Memory B cell (primary cell): Measurements from ENCODE around the gene ANK3.

Experiments used
- ATAC-seq: fragments of 150-1000 bp; cut with Tn5 transposase; 2 replicates; pipeline ENCODE4 v1.10.0; 2021; ENCODE audit warnings: low read depth, mild to moderate bottlenecking, moderate library complexity
- DNase-seq, 2 donors: peaks; one replicate each; pipeline ENCODE4 v3.0.0; 2022; ENCODE audit warnings: low spot score in 2 of 2
- H3K27ac Mint-ChIP-seq: one replicate; pipeline ENCODE4 v1.8.0; 2022; ENCODE audit warnings: mild to moderate bottlenecking, moderate library complexity, mixed read lengths
- H3K27me3 Mint-ChIP-seq: one replicate; pipeline ENCODE4 v1.8.0; 2022; ENCODE audit warnings: mixed read lengths
- H3K36me3 Mint-ChIP-seq: one replicate; pipeline ENCODE4 v1.8.0; 2022; ENCODE audit warnings: mild to moderate bottlenecking, mixed read lengths
- H3K4me1 Mint-ChIP-seq: one replicate; pipeline ENCODE4 v1.8.0; 2022; ENCODE audit warnings: mixed read lengths
- H3K4me3 Mint-ChIP-seq: one replicate; pipeline ENCODE4 v1.8.0; 2022; ENCODE audit warnings: mild to moderate bottlenecking, moderate library complexity, mixed read lengths
- H3K9me3 Mint-ChIP-seq: one replicate; pipeline ENCODE4 v1.8.0; 2022; ENCODE audit warnings: mixed read lengths

ANK3 gene

GRCh38 chr10:60200012-60200681 lies 189.5 kb downstream of the ANK3 start:
- no peaks in the 10 kb centered on the region for H3K4me1 Mint-ChIP-seq
- ATAC-seq (no peak), DNase-seq (no peak)
- H3K27ac Mint-ChIP-seq = no peak overlapping the region
- H3K27me3 Mint-ChIP-seq = no peaks in the 10 kb centered on the region
- no peaks in the 10 kb centered on the region for H3K9me3 Mint-ChIP-seq
- H3K4me3 Mint-ChIP-seq = no peak overlapping the region
- H3K36me3 Mint-ChIP-seq = peaks cover 27% of the 10 kb centered on the region

GRCh38 chr10:60197206-60197605 lies 192.5 kb downstream of the ANK3 start:
- ATAC-seq (no peak), DNase-seq (no peak)
- Mint-ChIP-seq H3K27ac (no peak overlapping the region), H3K27me3 (no peaks in the 10 kb centered on the region), H3K9me3 (no peaks in the 10 kb centered on the region), H3K4me1 (no peaks in the 10 kb centered on the region), H3K4me3 (no peak overlapping the region), H3K36me3 (peaks cover 38% of the 10 kb centered on the region)

DNA sequence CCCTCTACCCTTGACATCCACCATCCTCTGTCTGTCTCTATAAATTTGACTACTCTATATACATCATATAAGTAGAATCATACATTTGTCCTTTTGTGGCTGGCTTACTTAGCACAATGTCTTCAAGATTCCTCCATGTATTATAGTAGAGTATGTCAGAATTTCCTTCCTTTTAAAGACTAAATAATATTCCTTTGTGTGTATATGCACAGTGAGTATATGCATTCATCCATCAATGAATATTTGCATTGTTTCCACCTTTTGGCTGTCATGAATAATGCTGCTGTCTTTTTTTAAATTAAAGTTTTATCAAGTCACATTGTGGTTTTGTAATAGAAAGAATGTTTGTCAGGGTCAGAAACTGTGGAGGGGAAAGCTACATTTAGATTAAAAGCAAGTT lies 195.3 kb downstream of the ANK3 start:
- no peak overlapping the region for H3K27ac Mint-ChIP-seq

DNA sequence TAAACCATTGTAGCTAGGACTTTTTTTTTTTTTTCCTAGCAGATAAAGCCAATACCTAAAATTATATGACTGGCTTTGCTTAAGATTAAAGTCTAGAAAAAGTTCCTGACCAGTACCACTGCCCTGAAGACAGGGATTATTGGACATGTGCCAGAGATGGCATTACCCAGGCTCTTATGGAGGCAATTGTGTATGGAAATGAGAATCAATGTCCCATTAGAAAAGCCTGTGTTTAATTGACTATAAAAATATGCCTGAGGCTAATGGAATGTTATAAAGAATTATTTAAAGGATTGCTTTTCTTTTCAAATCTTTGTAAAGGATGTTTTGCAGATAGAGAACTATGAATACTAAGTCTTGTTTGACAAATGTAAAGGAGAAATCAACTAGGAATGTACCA lies 196.7 kb downstream of the ANK3 start:
- Mint-ChIP-seq H3K27ac (no peak overlapping the region), H3K4me1 (no peaks in the 10 kb centered on the region), H3K4me3 (no peak overlapping the region), H3K36me3 (peaks cover 53% of the 10 kb centered on the region), H3K9me3 (no peaks in the 10 kb centered on the region), H3K27me3 (no peaks in the 10 kb centered on the region)
- ATAC-seq (no peak), DNase-seq (no peak)

More for the DNA sequence above, 195.3 kb downstream of the ANK3 start:
- no peaks in the 10 kb centered on the region for H3K4me1 Mint-ChIP-seq
- DNase-seq (no peak), ATAC-seq (no peak)
- H3K4me3 Mint-ChIP-seq = no peak overlapping the region
- H3K27me3 Mint-ChIP-seq = no peaks in the 10 kb centered on the region
- H3K36me3 Mint-ChIP-seq = peaks cover 56% of the 10 kb centered on the region
- H3K9me3 Mint-ChIP-seq = no peaks in the 10 kb centered on the region

- Mint-ChIP-seq H3K4me3 (no peak overlapping the region), H3K27ac (no peak overlapping the region), H3K9me3 (no peaks in the 10 kb centered on the region), H3K27me3 (no peaks in the 10 kb centered on the region), H3K4me1 (no peaks in the 10 kb centered on the region), H3K36me3 (peaks cover 44% of the 10 kb centered on the region)
- ATAC-seq (no peak), DNase-seq (no peak)
Measured at GRCh38 chr10:60189861-60190475, 199.7 kb downstream of the ANK3 start.

DNA sequence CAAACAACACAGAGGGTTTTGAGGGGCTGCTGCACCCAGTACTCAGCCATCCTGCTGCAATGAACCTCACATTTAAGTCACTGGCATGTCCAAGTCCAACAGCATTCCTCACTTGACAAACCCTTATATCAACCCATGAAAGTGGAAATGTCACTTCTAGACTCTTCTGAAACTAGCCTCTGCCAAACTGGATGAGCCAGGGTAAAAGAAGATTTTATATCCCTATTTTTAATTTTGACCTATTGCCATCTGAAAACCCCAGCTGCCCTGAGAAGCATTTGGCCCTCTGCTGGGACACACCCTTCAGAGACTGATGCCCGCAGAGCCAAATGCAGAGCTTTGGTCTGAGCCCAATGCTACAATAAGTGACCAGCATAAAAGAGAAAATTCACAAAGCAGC lies 201.1 kb downstream of the ANK3 start:
- Mint-ChIP-seq H3K9me3 (no peaks in the 10 kb centered on the region), H3K4me3 (no peak overlapping the region), H3K36me3 (peaks cover 35% of the 10 kb centered on the region), H3K27me3 (no peaks in the 10 kb centered on the region), H3K27ac (no peak overlapping the region), H3K4me1 (no peaks in the 10 kb centered on the region)
- no peak for DNase-seq
- ATAC-seq = no peak

GRCh38 chr10:60187691-60188090 lies 202.0 kb downstream of the ANK3 start:
- Mint-ChIP-seq H3K27me3 (no peaks in the 10 kb centered on the region), H3K9me3 (no peaks in the 10 kb centered on the region), H3K4me3 (no peak overlapping the region), H3K27ac (no peak overlapping the region), H3K4me1 (no peaks in the 10 kb centered on the region), H3K36me3 (peaks cover 34% of the 10 kb centered on the region)
- DNase-seq (no peak), ATAC-seq (no peak)

- Mint-ChIP-seq H3K27ac (no peak overlapping the region), H3K4me3 (no peak overlapping the region), H3K27me3 (no peaks in the 10 kb centered on the region), H3K36me3 (peaks cover 31% of the 10 kb centered on the region), H3K9me3 (no peaks in the 10 kb centered on the region), H3K4me1 (no peaks in the 10 kb centered on the region)
- ATAC-seq (no peak), DNase-seq (no peak)
Measured at GRCh38 chr10:60186315-60187071, 203.2 kb downstream of the ANK3 start.

- peaks cover 23% of the 10 kb centered on the region for H3K36me3 Mint-ChIP-seq
- no peak overlapping the region for H3K27ac Mint-ChIP-seq
- ATAC-seq (no peak), DNase-seq (no peak)
- no peaks in the 10 kb centered on the region for H3K27me3 Mint-ChIP-seq
- no peak overlapping the region for H3K4me3 Mint-ChIP-seq
- no peaks in the 10 kb centered on the region for H3K4me1 Mint-ChIP-seq
- no peaks in the 10 kb centered on the region for H3K9me3 Mint-ChIP-seq
Measured at GRCh38 chr10:60185421-60185820, 204.3 kb downstream of the ANK3 start.

DNA sequence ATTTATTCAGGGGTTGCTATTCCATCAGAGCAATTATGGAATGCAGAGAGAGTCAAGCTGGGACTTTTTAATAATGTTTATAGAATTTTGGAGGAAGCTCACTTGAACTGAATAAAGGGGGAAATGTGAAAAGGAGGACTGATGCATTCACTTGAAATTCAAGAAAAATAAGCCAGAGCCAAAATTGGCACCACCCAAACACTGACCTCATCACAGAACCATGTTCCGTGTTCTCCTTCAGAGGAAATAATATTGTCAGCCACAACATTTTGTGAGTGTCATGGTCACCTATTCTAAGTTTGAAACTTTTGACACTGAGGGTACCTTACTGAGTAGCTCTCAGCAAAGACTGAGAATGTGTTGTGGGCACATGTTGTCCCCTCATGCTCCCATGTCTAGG lies 207.0 kb downstream of the ANK3 start:
- no peak for DNase-seq
- H3K4me3 Mint-ChIP-seq = no peak overlapping the region
- H3K27ac Mint-ChIP-seq = no peak overlapping the region
- no peaks in the 10 kb centered on the region for H3K27me3 Mint-ChIP-seq
- no peaks in the 10 kb centered on the region for H3K4me1 Mint-ChIP-seq
- H3K9me3 Mint-ChIP-seq = no peaks in the 10 kb centered on the region
- no peak for ATAC-seq
- H3K36me3 Mint-ChIP-seq = peaks cover 15% of the 10 kb centered on the region

DNA sequence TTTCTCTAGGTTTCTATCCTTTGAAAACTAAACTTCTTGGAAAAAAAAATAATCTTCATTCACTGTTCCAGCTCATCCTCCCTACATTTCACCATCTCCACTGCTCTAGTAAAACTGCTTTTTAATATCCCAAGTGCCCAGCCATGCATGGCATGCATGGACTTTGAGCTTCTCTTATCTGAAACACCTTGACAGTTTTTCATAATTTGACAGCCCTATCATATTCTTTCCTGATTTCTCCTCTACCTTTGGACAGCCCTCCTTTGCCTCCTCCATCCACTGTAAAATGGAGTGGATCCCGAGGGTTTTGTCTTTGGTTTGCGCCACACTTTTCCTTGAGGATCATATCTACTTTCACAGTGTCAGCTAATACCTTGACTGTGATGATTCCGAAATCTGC lies 212.8 kb downstream of the ANK3 start:
- peaks cover 29% of the 10 kb centered on the region for H3K36me3 Mint-ChIP-seq
- H3K27ac Mint-ChIP-seq = no peak overlapping the region
- no peaks in the 10 kb centered on the region for H3K27me3 Mint-ChIP-seq
- H3K4me1 Mint-ChIP-seq = no peaks in the 10 kb centered on the region
- H3K4me3 Mint-ChIP-seq = no peak overlapping the region
- no peak for ATAC-seq
- DNase-seq = no peak
- no peaks in the 10 kb centered on the region for H3K9me3 Mint-ChIP-seq

- no peaks in the 10 kb centered on the region for H3K4me1 Mint-ChIP-seq
- H3K9me3 Mint-ChIP-seq = no peaks in the 10 kb centered on the region
- H3K36me3 Mint-ChIP-seq = peaks cover 31% of the 10 kb centered on the region
- no peak for ATAC-seq
- H3K27ac Mint-ChIP-seq = no peak overlapping the region
- no peak overlapping the region for H3K4me3 Mint-ChIP-seq
- no peaks in the 10 kb centered on the region for H3K27me3 Mint-ChIP-seq
- no peak for DNase-seq
Measured at GRCh38 chr10:60175441-60175971, 214.2 kb downstream of the ANK3 start.

DNA sequence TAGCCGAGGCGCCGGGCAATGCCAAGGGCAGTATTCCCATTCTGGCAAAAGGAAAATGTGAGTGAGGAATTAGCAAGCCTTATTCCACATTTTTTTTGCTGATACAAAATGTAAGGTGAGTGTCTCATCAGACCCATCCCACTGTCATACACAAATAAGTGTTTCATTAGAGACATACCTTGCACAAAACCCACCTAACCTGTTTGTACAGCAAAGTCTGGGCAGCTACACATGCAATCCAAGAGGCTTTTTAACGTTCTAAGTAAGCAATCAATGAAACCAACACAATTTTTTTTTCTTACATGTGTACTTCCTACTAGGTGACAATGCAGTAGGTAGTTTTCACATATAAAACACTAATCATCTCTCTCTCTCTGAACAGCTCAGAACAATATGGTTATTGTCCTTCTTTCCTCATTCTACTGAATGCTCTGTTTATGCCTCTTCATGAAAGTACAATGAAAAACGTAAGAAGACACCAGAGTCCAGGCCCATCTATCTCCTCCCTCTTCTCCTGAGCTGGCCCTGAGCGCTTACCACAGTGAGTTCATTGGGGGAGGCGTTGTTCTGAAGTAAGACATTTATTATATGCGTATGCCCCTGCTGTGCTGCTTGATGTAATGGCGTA lies 217.2 kb downstream of the ANK3 start:
- H3K27ac Mint-ChIP-seq = no peak overlapping the region
- H3K36me3 Mint-ChIP-seq = peaks cover 35% of the 10 kb centered on the region
- DNase-seq (no peak), ATAC-seq (no peak)
- no peaks in the 10 kb centered on the region for H3K4me1 Mint-ChIP-seq
- no peaks in the 10 kb centered on the region for H3K27me3 Mint-ChIP-seq
- no peak overlapping the region for H3K4me3 Mint-ChIP-seq
- no peaks in the 10 kb centered on the region for H3K9me3 Mint-ChIP-seq

GRCh38 chr10:60171436-60172013 lies 218.2 kb downstream of the ANK3 start:
- H3K9me3 Mint-ChIP-seq = no peaks in the 10 kb centered on the region

More at GRCh38 chr10:60171436-60172013, 218.2 kb downstream of the ANK3 start:
- no peak overlapping the region for H3K27ac Mint-ChIP-seq
- peaks cover 27% of the 10 kb centered on the region for H3K36me3 Mint-ChIP-seq
- H3K4me1 Mint-ChIP-seq = no peaks in the 10 kb centered on the region
- ATAC-seq (no peak), DNase-seq (no peak)
- H3K27me3 Mint-ChIP-seq = no peaks in the 10 kb centered on the region
- no peak overlapping the region for H3K4me3 Mint-ChIP-seq
